ENCODE measurements around the gene KRT40. TPM values are rescaled to one million over a fixed set of nuclear protein-coding genes. Genes with fewer than 3 reads are reported as not detected.

Gene KRT40
- total and polyA plus RNA-seq, 2 of the 8 experiments (the other 6 are each of a cell fraction or from before 2014, with no cell fraction given) = not detected

DNA sequence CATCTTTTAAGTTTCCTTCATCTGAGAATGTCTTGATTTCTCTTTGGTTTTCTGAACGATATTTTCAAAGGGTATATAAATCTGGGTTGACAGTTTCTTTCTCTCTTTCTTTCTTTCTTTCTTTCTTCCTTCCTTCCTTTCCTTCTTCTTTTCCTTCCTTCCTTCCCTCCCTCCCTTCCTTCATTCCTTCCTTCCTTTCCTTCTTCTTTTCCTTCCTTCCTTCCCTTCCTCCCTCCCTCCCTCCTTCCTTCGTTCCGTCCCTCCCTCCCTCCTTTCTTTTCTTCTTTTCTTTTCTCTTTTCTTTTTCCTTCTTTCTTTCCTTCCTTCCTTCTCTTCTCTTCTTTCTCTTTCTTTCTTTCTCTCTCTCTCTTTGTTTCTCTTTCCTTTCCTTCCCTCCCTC, 9.8 kb downstream of the KRT40 start:
- DNase-seq (ENCODE audit: low read depth in 1 of 2, low spot score in 2 of 2) = no peak

More for the DNA sequence above, 9.8 kb downstream of the KRT40 start:
- Histone ChIP-seq H2BK15ac (ENCODE audit: low read length) (no peak overlapping the region), H3K4me2 (ENCODE audit: insufficient read depth in 1 of 2, low read depth in 2 of 2, low read length in 2 of 2) (no peak overlapping the region), H2AFZ (ENCODE audit: low read length) (no peak overlapping the region), H4K8ac (ENCODE audit: extremely low read depth, insufficient read depth, low read length) (no peak overlapping the region), H3K23ac (ENCODE audit: insufficient read length) (no peak overlapping the region), H2BK12ac (ENCODE audit: low read depth, low read length) (no peak overlapping the region), H3K27me3 (replicated peaks in 1 of 4; ENCODE audit: control insufficient read depth in 3 of 4, extremely low read depth in 1 of 4, insufficient read depth in 3 of 4, low read length in 3 of 4) (no peaks in the 10 kb centered on the region), H2BK5ac (ENCODE audit: low read depth, low read length) (no peak overlapping the region), H3K18ac (ENCODE audit: extremely low read depth, low read length) (no peak overlapping the region), H4K91ac (replicated peaks; ENCODE audit: insufficient read length, low read length) (no peak overlapping the region), H2BK20ac (ENCODE audit: low read length) (no peak overlapping the region), H3K4me3 (ENCODE audit: extremely low read depth in 1 of 4, insufficient read depth in 2 of 4, low read depth in 3 of 4, low read length in 4 of 4) (no peak overlapping the region), H2AK5ac (ENCODE audit: low read depth, low read length) (no peak overlapping the region), H3K9ac (replicated peaks in 1 of 4; ENCODE audit: extremely low read depth in 1 of 4, low read depth in 3 of 4, low read length in 3 of 4) (no peak overlapping the region), H3K4ac (replicated peaks; ENCODE audit: insufficient read length, low read depth, low read length) (no peak overlapping the region), H3K9me3 (ENCODE audit: insufficient read depth in 2 of 2, low read depth in 1 of 2, low read length in 1 of 2) (no peaks in the 10 kb centered on the region), H3K79me1 (ENCODE audit: low read depth, low read length) (no peaks in the 10 kb centered on the region), H3K27ac (ENCODE audit: low read depth, low read length) (no peak overlapping the region), H3K56ac (replicated peaks; ENCODE audit: insufficient read length, low read depth, low read length) (no peak overlapping the region), H3K79me2 (ENCODE audit: control insufficient read depth in 1 of 2, insufficient read depth in 2 of 2, low read length in 2 of 2) (no peaks in the 10 kb centered on the region), H4K20me1 (replicated peaks in 1 of 2; ENCODE audit: control insufficient read depth in 1 of 2, insufficient read depth in 2 of 2, low read length in 2 of 2) (no peaks in the 10 kb centered on the region), H4K5ac (ENCODE audit: insufficient read length, low read depth, low read length) (no peak overlapping the region), H3K36me3 (ENCODE audit: control insufficient read depth in 2 of 4, insufficient read depth in 4 of 4, low read length in 3 of 4) (no peaks in the 10 kb centered on the region), H3K23me2 (ENCODE audit: low read depth, low read length) (no peaks in the 10 kb centered on the region), H3K4me1 (replicated peaks in 1 of 4; ENCODE audit: control insufficient read depth in 3 of 4, insufficient read depth in 4 of 4, low read length in 3 of 4) (no peaks in the 10 kb centered on the region), H3K14ac (ENCODE audit: insufficient read length) (no peak overlapping the region), H2BK120ac (replicated peaks; ENCODE audit: low read depth, low read length) (no peak overlapping the region)
- no peak for FAIRE-seq
- ChIA-PET CTCF (ENCODE audit: partially characterized antibody) (no interaction called here), POLR2A (ENCODE audit: partially characterized antibody) (no interaction called here)
- TF ChIP-seq KDM4A (IDR thresholded peaks at IDR 0.05; ENCODE audit: low read depth, low read length, severe bottlenecking) (no peak), RBBP5 (IDR thresholded peaks at IDR 0.05; ENCODE audit: borderline replicate concordance, low read depth, low read length) (no peak), SAP30 (IDR thresholded peaks at IDR 0.05; ENCODE audit: insufficient read depth, insufficient replicate concordance, low read length) (no peak), FOSL1 (IDR thresholded peaks at IDR 0.05; ENCODE audit: insufficient read depth, low read depth, low read length) (no peak), TAF7 (optimal IDR thresholded peaks at IDR 0.05; ENCODE audit: borderline replicate concordance, low read depth, low read length) (no peak)
- 53% methylated on average over 3 of the region's 3 CpGs; no CpG with 5 or more reads in 1 of the 2 experiments for WGBS, 2 experiments (ENCODE audit: extremely low coverage in 1 of 2, insufficient coverage in 1 of 2, insufficient read length in 1 of 2, insufficient replicate concordance in 2 of 2, low coverage in 1 of 2, low lambda C conversion rate in 2 of 2, missing lambda C conversion rate in 1 of 2)

Data from H1 (cell line).